ENCODE results near the gene CATSPERB. TPM values are rescaled to one million over a fixed set of nuclear protein-coding genes. Genes with fewer than 3 reads are reported as not detected.

The CATSPERB gene
- total and polyA plus RNA-seq, 2 donors (not counting 3 experiments of a cell fraction or from before 2014, with no cell fraction given) = not detected

GRCh38 chr14:91654836-91655235 is 77.0 kb downstream of the CATSPERB start:
- intact Hi-C loops (cut with micrococcal nuclease) = no loop called here
- Histone ChIP-seq H4K20me1 (replicated peaks; ENCODE audit: control insufficient read depth, extremely low read depth, insufficient read depth, low read length) (no peaks in the 10 kb centered on the region), H2AFZ (ENCODE audit: low read depth, low read length) (no peak overlapping the region), H3K9ac (replicated peaks; ENCODE audit: extremely low read depth, insufficient read depth, low read length) (no peak overlapping the region), H3K79me2 (ENCODE audit: control insufficient read depth, insufficient read depth, low read length) (no peaks in the 10 kb centered on the region), H3K9me3 (replicated peaks; ENCODE audit: control insufficient read depth, insufficient read depth, low read length) (no peaks in the 10 kb centered on the region), H3K36me3 (ENCODE audit: control insufficient read depth in 2 of 2, extremely low read depth in 1 of 2, insufficient read depth in 2 of 2, low read length in 2 of 2) (no peaks in the 10 kb centered on the region), H3K9me1 (replicated peaks; ENCODE audit: control insufficient read depth, extremely low read depth, insufficient read depth, low read length) (no peaks in the 10 kb centered on the region), H3K4me3 (replicated peaks in 1 of 3; ENCODE audit: insufficient read depth in 1 of 3, low read depth in 1 of 3, low read length in 3 of 3) (no peak overlapping the region), H3K4me1 (ENCODE audit: control insufficient read depth, extremely low read depth, insufficient read depth, low read length) (no peaks in the 10 kb centered on the region), H3K27me3 (ENCODE audit: control insufficient read depth in 2 of 2, insufficient read depth in 2 of 2, low read length in 2 of 2) (no peaks in the 10 kb centered on the region), H3K27ac (ENCODE audit: insufficient read depth, low read depth, low read length) (no peak overlapping the region), H3K4me2 (ENCODE audit: insufficient read depth, low read length) (no peak overlapping the region)
- POLR2A ChIA-PET = no interaction called here
- FAIRE-seq (no peak), DNase-seq (ENCODE audit: low read depth, low spot score) (no peak)
- CTCF ChIA-PET = no interaction called here
- no TSS peak for BruUV-seq (replicated peaks)
- TF ChIP-seq EZH2 (IDR thresholded peaks at IDR 0.05; ENCODE audit: borderline replicate concordance, low read depth, low read length, severe bottlenecking) = no peak
- dilution Hi-C loops (cut with MboI; ENCODE audit: extremely low pct_ligation_motif_present, low sequenced_read_pairs) = no loop called here

GRCh38 chr14:91653451-91653850 is 78.4 kb downstream of the CATSPERB start:
- H3K9me3 ChIP-seq (replicated peaks; ENCODE audit: control insufficient read depth, insufficient read depth, low read length) = no peaks in the 10 kb centered on the region
- H3K4me1 ChIP-seq (ENCODE audit: control insufficient read depth, extremely low read depth, insufficient read depth, low read length) = no peaks in the 10 kb centered on the region
- H3K4me2 ChIP-seq (ENCODE audit: insufficient read depth, low read length) = no peak overlapping the region
- no peaks in the 10 kb centered on the region for H3K27me3 ChIP-seq (ENCODE audit: control insufficient read depth in 2 of 2, insufficient read depth in 2 of 2, low read length in 2 of 2)
- POLR2A ChIA-PET = no interaction called here
- no TSS peak for BruUV-seq (replicated peaks)
- FAIRE-seq (no peak), DNase-seq (ENCODE audit: low read depth, low spot score) (no peak)
- no peaks in the 10 kb centered on the region for H3K36me3 ChIP-seq (ENCODE audit: control insufficient read depth in 2 of 2, extremely low read depth in 1 of 2, insufficient read depth in 2 of 2, low read length in 2 of 2)
- no peaks in the 10 kb centered on the region for H4K20me1 ChIP-seq (replicated peaks; ENCODE audit: control insufficient read depth, extremely low read depth, insufficient read depth, low read length)
- no peak overlapping the region for H3K4me3 ChIP-seq (replicated peaks in 1 of 3; ENCODE audit: insufficient read depth in 1 of 3, low read depth in 1 of 3, low read length in 3 of 3)
- dilution Hi-C loops (cut with MboI; ENCODE audit: extremely low pct_ligation_motif_present, low sequenced_read_pairs) (no loop called here), intact Hi-C loops (cut with micrococcal nuclease) (no loop called here)
- no peaks in the 10 kb centered on the region for H3K9me1 ChIP-seq (replicated peaks; ENCODE audit: control insufficient read depth, extremely low read depth, insufficient read depth, low read length)
- H3K9ac ChIP-seq (replicated peaks; ENCODE audit: extremely low read depth, insufficient read depth, low read length) = no peak overlapping the region
- no peaks in the 10 kb centered on the region for H3K79me2 ChIP-seq (ENCODE audit: control insufficient read depth, insufficient read depth, low read length)
- no peak for TF ChIP-seq JUN (IDR thresholded peaks at IDR 0.05; ENCODE audit: borderline replicate concordance, insufficient read depth, insufficient read length, low read depth)
- no peak for TF ChIP-seq MYC (IDR thresholded peaks at IDR 0.05; ENCODE audit: low read depth, low read length)
- no peak for TF ChIP-seq POLR2A (IDR thresholded peaks at IDR 0.05; ENCODE audit: low read depth, low read length)
- no peak overlapping the region for H2AFZ ChIP-seq (ENCODE audit: low read depth, low read length)
- CTCF ChIA-PET = no interaction called here
- no peak overlapping the region for H3K27ac ChIP-seq (ENCODE audit: insufficient read depth, low read depth, low read length)

Measured in endothelial cell of umbilical vein (primary cell).